Caco-2 (cell line): ENCODE measurements around the gene TP53TG5. TPM values are rescaled to one million over a fixed set of nuclear protein-coding genes. Genes with fewer than 3 reads are reported as not detected.

Experiments
- BruUV-seq: library from RNA; stranded (reverse); fragments of 400-500 nt; replicated peaks from 2 replicates; lab custom pipeline; 2021; lab: Mats Ljungman, UMichigan
- CTCF ChIA-PET: fragments of 300-600 bp; sonication (Branson Sonifier 250); formaldehyde crosslinking; loops from one replicate; lab custom pipeline; 2022; ENCODE audit warnings: antibody characterized with exemption; lab: Charles Lee
- POLR2A ChIA-PET: fragments of 300-600 bp; sonication (Branson Sonifier 250); formaldehyde crosslinking; loops from one replicate; lab custom pipeline; 2022; ENCODE audit warnings: antibody characterized with exemption; lab: Charles Lee
- DNase-seq, 2 experiments: peaks; one replicate each; pipeline versions ENCODE4 v3.0.0 to v3.0.0-alpha.2; 2020 to 2022
- H3K27me3 ChIP-seq: replicated peaks from 2 replicates; pipeline ENCODE4 v1.6.0; 2011; ENCODE audit warnings: low read length; ENCODE audit not compliant: control insufficient read depth, insufficient read depth
- H3K36me3 ChIP-seq: 2 replicates; pipeline ENCODE4 v1.5.1; 2011; ENCODE audit warnings: low read length; ENCODE audit not compliant: control insufficient read depth, insufficient read depth
- H3K4me1 ChIP-seq: fragments of 250-450 bp; sonication (Bioruptor Pico); 2 replicates; pipeline ENCODE4 v1.5.1; 2020; ENCODE audit warnings: mild to moderate bottlenecking
- H3K4me3 ChIP-seq: 2 replicates; pipeline ENCODE4 v1.5.1; 2011; ENCODE audit warnings: low read depth, mild to moderate bottlenecking, control low read depth, low read length
- H3K9me3 ChIP-seq: fragments of 250-450 bp; sonication (Bioruptor Pico); 2 replicates; pipeline ENCODE4 v1.5.1; 2020; ENCODE audit warnings: mild to moderate bottlenecking, moderate library complexity
- H3K27ac Mint-ChIP-seq: one replicate; pipeline ENCODE4 v1.8.0; 2022; ENCODE audit warnings: mixed read lengths; ENCODE audit not compliant: unreplicated experiment
- H3K27me3 Mint-ChIP-seq: one replicate; pipeline ENCODE4 v1.8.0; 2022; ENCODE audit warnings: mixed read lengths; ENCODE audit not compliant: insufficient read depth, unreplicated experiment
- H3K36me3 Mint-ChIP-seq: one replicate; pipeline ENCODE4 v1.8.0; 2022; ENCODE audit warnings: mild to moderate bottlenecking, mixed read lengths; ENCODE audit not compliant: insufficient read depth, unreplicated experiment
- H3K4me1 Mint-ChIP-seq: one replicate; pipeline ENCODE4 v1.8.0; 2022; ENCODE audit warnings: low read depth, mixed read lengths; ENCODE audit not compliant: unreplicated experiment
- H3K4me3 Mint-ChIP-seq: one replicate; pipeline ENCODE4 v1.8.0; 2022; ENCODE audit warnings: mild to moderate bottlenecking, moderate library complexity, mixed read lengths; ENCODE audit not compliant: unreplicated experiment
- H3K9me3 Mint-ChIP-seq: one replicate; pipeline ENCODE4 v1.8.0; 2022; ENCODE audit warnings: mixed read lengths; ENCODE audit not compliant: unreplicated experiment
- CTCF ChIP-seq, 2 experiments: fragments of 200-600 bp in 1 of 2; IDR thresholded peaks; 1 replicate in 1 of 2; 2 replicates in 1 of 2; pipeline versions ENCODE4 v1.5.1 to v1.8.0; 2011 to 2022; ENCODE audit warnings: antibody characterized with exemption in 1 of 2, control low read depth in 1 of 2, inconsistent platforms in 1 of 2, low read depth in 1 of 2, low read length in 1 of 2, mild to moderate bottlenecking in 1 of 2, moderate library complexity in 1 of 2; ENCODE audit not compliant: insufficient read depth in 1 of 2, severe bottlenecking in 1 of 2, unreplicated experiment in 1 of 2
- intact Hi-C: fragments of 100-400 bp; cut with micrococcal nuclease; formaldehyde crosslinking; loops from one replicate; pipeline ENCODE4 v1.10.0; 2022; ENCODE audit not compliant: unreplicated experiment
- total RNA-seq: library from RNA; stranded (reverse); gene quantifications from 2 replicates; pipeline ENCODE4 v1.2.3, GENCODE V29; 2022

TP53TG5 gene
- total RNA-seq, 1 experiment from 2014 or later = not detected

DNA sequence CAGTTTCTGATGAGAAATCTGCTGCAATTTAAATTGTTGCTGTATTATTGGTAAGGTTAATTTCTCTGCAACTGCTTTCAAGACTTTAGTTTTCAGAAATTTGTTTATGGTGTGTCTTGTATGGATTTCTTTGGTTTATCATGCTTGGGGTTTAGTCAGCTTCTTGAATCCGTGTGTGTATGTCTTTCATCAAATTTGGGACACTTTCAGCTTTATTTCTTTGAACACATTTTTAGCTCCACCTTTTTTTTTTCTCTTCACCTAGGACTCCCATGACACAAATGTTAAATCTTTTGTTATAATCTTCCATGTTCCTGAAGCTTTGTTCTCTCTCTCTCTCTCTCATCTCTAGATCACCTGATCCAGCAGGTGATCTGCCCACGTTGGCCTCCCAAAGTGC, 13.4 kb upstream of the TP53TG5 start:
- CTCF ChIA-PET = interaction anchor here (0.7 to 2.2 kb wide), 3 partner anchors 45 to 69 kb away, joined by 3 to 23 read pairs (median 11); no protein-coding TSS in a partner anchor

GRCh38 chr20:45390931-45391330, 12.8 kb upstream of the TP53TG5 start:
- Mint-ChIP-seq H3K27ac (no peak overlapping the region), H3K4me1 (no peaks in the 10 kb centered on the region), H3K4me3 (no peak overlapping the region), H3K9me3 (peaks cover 15% of the 10 kb centered on the region), H3K27me3 (peaks cover 2% of the 10 kb centered on the region), H3K36me3 (no peaks in the 10 kb centered on the region)
- intact Hi-C loops = no loop called here
- ChIA-PET CTCF (no interaction called here), POLR2A (no interaction called here)
- Histone ChIP-seq H3K9me3 (no peaks in the 10 kb centered on the region), H3K4me1 (no peaks in the 10 kb centered on the region), H3K36me3 (no peaks in the 10 kb centered on the region), H3K4me3 (no peak overlapping the region), H3K27me3 (no peaks in the 10 kb centered on the region)
- no peak for TF ChIP-seq CTCF (IDR thresholded peaks at IDR 0.05; ENCODE audit: insufficient read depth in 1 of 2, low read depth in 1 of 2, low read length in 1 of 2, severe bottlenecking in 1 of 2, unreplicated experiment in 1 of 2)
- DNase-seq = no peak
- no TSS peak for BruUV-seq

More for the DNA sequence above, 13.4 kb upstream of the TP53TG5 start:
- no peak for TF ChIP-seq CTCF (IDR thresholded peaks at IDR 0.05; ENCODE audit: insufficient read depth in 1 of 2, low read depth in 1 of 2, low read length in 1 of 2, severe bottlenecking in 1 of 2, unreplicated experiment in 1 of 2)
- Mint-ChIP-seq H3K27me3 (peaks cover 2% of the 10 kb centered on the region), H3K4me1 (no peaks in the 10 kb centered on the region), H3K9me3 (peaks cover 19% of the 10 kb centered on the region), H3K4me3 (no peak overlapping the region), H3K27ac (no peak overlapping the region), H3K36me3 (no peaks in the 10 kb centered on the region)
- no TSS peak for BruUV-seq
- Histone ChIP-seq H3K4me1 (no peaks in the 10 kb centered on the region), H3K36me3 (no peaks in the 10 kb centered on the region), H3K9me3 (no peaks in the 10 kb centered on the region), H3K4me3 (no peak overlapping the region), H3K27me3 (no peaks in the 10 kb centered on the region)
- POLR2A ChIA-PET = no interaction called here
- DNase-seq = no peak
- intact Hi-C loops = no loop called here

DNA sequence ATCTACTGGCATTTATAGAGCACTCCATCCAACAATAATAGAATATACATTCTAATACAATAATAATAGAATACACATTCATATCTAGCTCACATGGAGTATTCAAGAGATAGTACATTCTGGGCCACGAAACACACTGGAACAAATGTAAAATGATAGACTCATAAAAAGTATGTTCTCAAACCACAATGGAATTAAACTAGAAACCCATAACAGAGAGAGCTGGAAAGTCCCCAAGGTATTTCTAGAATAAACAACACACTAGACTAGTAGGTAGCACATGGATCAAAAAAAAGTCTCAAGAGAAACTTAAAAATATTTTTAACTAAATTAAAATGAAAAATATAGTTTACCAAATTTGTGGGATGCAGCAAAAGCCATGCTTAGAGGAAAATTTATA, 9.1 kb upstream of the TP53TG5 start:
- Mint-ChIP-seq H3K36me3 (no peaks in the 10 kb centered on the region), H3K9me3 (peaks cover 9% of the 10 kb centered on the region), H3K4me3 (no peak overlapping the region), H3K27me3 (peaks cover 2% of the 10 kb centered on the region), H3K27ac (no peak overlapping the region), H3K4me1 (no peaks in the 10 kb centered on the region)
- no peaks in the 10 kb centered on the region for H3K4me1 ChIP-seq
- H3K4me3 ChIP-seq = no peak overlapping the region
- ChIA-PET CTCF (no interaction called here), POLR2A (no interaction called here)
- BruUV-seq = no TSS peak
- no peak for TF ChIP-seq CTCF (IDR thresholded peaks at IDR 0.05; ENCODE audit: insufficient read depth in 1 of 2, low read depth in 1 of 2, low read length in 1 of 2, severe bottlenecking in 1 of 2, unreplicated experiment in 1 of 2)
- no peaks in the 10 kb centered on the region for H3K9me3 ChIP-seq
- intact Hi-C loops = no loop called here
- H3K27me3 ChIP-seq = no peaks in the 10 kb centered on the region
- no peak for DNase-seq
- H3K36me3 ChIP-seq = no peaks in the 10 kb centered on the region
